HL-60 (cell line): ENCODE data around the gene DNAAF8.

ENCODE experiments used
- CTCF ChIP-seq: IDR thresholded peaks from one replicate; pipeline ENCODE4 v1.5.1; 2011; ENCODE audit warnings: low read length, control low read depth, inconsistent platforms; ENCODE audit not compliant: insufficient read depth
- POLR2AphosphoS5 ChIP-seq: IDR thresholded peaks from 2 replicates; pipeline ENCODE4 v1.6.1; 2012; ENCODE audit warnings: low read depth
- TF ChIP-seq, protein P1 (sequence below): IDR thresholded peaks from 2 replicates; pipeline ENCODE4 v1.6.1; 2012; ENCODE audit warnings: low read depth; ENCODE audit not compliant: insufficient replicate concordance

GRCh38 chr16:4729876-4730275 lies 4.5 kb upstream of the DNAAF8 start:
- TF ChIP-seq POLR2AphosphoS5 (no peak), CTCF (no peak)
- TF ChIP-seq, protein P1, sequence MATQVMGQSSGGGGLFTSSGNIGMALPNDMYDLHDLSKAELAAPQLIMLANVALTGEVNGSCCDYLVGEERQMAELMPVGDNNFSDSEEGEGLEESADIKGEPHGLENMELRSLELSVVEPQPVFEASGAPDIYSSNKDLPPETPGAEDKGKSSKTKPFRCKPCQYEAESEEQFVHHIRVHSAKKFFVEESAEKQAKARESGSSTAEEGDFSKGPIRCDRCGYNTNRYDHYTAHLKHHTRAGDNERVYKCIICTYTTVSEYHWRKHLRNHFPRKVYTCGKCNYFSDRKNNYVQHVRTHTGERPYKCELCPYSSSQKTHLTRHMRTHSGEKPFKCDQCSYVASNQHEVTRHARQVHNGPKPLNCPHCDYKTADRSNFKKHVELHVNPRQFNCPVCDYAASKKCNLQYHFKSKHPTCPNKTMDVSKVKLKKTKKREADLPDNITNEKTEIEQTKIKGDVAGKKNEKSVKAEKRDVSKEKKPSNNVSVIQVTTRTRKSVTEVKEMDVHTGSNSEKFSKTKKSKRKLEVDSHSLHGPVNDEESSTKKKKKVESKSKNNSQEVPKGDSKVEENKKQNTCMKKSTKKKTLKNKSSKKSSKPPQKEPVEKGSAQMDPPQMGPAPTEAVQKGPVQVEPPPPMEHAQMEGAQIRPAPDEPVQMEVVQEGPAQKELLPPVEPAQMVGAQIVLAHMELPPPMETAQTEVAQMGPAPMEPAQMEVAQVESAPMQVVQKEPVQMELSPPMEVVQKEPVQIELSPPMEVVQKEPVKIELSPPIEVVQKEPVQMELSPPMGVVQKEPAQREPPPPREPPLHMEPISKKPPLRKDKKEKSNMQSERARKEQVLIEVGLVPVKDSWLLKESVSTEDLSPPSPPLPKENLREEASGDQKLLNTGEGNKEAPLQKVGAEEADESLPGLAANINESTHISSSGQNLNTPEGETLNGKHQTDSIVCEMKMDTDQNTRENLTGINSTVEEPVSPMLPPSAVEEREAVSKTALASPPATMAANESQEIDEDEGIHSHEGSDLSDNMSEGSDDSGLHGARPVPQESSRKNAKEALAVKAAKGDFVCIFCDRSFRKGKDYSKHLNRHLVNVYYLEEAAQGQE: no peak
